ENCODE data around the gene ADGRG2. TPM values are rescaled to one million over a fixed set of nuclear protein-coding genes. Genes with fewer than 3 reads are reported as not detected.
"Not testable (repeated sequence)": the region's sequence is repeated elsewhere in the genome, so short reads cannot be mapped to it uniquely, and the experiment has no call there.

The ADGRG2 gene
- polyA plus RNA-seq, 3 donors, result not detected

DNA sequence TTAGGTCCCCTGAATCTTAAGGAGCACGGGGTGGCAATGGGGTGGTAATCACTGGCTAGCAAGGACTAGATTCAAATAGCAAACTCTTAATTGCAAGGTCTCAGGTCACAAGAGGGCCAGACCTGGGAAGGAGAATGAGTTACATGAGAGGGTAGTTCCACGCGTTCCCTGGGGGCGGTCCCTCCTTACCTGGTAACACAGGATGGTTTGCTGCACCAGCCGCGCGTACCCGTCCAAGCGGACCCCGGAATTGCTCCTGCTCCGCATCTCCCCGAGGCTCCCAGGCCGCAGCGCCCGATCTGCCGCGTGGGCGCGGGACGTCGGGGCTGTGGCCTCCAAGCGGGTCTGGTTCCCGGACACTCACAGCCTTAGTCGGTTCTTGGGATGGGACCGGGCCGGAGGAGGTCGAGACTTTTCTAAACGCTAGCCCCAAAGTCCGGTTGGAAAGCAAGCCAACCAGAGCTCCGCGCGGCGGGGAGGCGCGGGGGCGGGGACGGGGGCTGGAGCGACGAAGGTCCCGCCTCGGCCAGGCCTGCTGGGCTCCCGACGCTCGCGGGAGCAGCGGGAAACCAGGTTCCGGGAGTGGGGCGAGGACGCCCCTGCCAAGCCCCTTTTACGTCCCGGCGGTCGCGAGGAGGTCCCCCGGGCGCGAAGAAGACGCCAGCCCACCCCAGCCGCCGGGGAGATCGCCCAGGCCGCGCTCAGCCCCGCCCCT, 138.4 kb downstream of the ADGRG2 start, which contains the start of gene PHKA2:
Gene PHKA2 (minus strand): TSS at position 449 of the 715 bp plus-strand sequence. CDS start 182 bp downstream, at position 267.
- H3K4me3 Mint-ChIP-seq, result peak within 1 kb of the TSS; percentile 81 to 90
- H3K27ac Mint-ChIP-seq, result peak within 1 kb of the TSS; percentile 87 to 94 (median 90)
- H3K9me3 ChIP-seq (replicated peaks in 1 of 2; ENCODE audit: control insufficient read depth in 1 of 2, insufficient read depth in 1 of 2, low read length in 2 of 2), result peaks cover 0 to 5% of the 10 kb centered on the region in 2 donors
- peaks cover 0 to 11% (median 4%) of the 10 kb centered on the region in 7 donors for H3K9me3 Mint-ChIP-seq
- peak within 1 kb of the TSS; percentile 84 for H3K4me2 ChIP-seq (replicated peaks; ENCODE audit: extremely low read depth, low read length, poor library complexity, severe bottlenecking)
- peaks cover 0 to 18% (median 3%) of the 10 kb centered on the region in 3 donors for H3K27me3 Mint-ChIP-seq (ENCODE audit: low read depth in 3 of 3)
- intact Hi-C loops (cut with micrococcal nuclease), result loop anchor here in 1 of 2 donors (10.0 kb wide), 1 partner anchor 49 kb away; no protein-coding TSS in a partner anchor
- peak within 1 kb of the TSS; percentile 58 to 84 (median 78) for H3K4me3 ChIP-seq (replicated peaks in 1 of 3; ENCODE audit: low read depth in 2 of 3, low read length in 3 of 3)
- DNase-seq, result peak; percentile 8 to 36 (median 13)
- under 1% methylated on average over 28 of the region's 64 CpGs for WGBS (ENCODE audit: insufficient coverage)
- H2AFZ ChIP-seq (ENCODE audit: insufficient read depth, low read depth, low read length, poor library complexity, severe bottlenecking), result peak within 1 kb of the TSS; percentile 74
- TF ChIP-seq, protein P1, sequence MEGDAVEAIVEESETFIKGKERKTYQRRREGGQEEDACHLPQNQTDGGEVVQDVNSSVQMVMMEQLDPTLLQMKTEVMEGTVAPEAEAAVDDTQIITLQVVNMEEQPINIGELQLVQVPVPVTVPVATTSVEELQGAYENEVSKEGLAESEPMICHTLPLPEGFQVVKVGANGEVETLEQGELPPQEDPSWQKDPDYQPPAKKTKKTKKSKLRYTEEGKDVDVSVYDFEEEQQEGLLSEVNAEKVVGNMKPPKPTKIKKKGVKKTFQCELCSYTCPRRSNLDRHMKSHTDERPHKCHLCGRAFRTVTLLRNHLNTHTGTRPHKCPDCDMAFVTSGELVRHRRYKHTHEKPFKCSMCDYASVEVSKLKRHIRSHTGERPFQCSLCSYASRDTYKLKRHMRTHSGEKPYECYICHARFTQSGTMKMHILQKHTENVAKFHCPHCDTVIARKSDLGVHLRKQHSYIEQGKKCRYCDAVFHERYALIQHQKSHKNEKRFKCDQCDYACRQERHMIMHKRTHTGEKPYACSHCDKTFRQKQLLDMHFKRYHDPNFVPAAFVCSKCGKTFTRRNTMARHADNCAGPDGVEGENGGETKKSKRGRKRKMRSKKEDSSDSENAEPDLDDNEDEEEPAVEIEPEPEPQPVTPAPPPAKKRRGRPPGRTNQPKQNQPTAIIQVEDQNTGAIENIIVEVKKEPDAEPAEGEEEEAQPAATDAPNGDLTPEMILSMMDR (IDR thresholded peaks at IDR 0.05), result no peak
- peaks cover 28% of the 10 kb centered on the region for H3K4me1 Mint-ChIP-seq
- H3K27ac ChIP-seq (ENCODE audit: low read depth in 1 of 2, low read length in 2 of 2), result peak within 1 kb of the TSS; percentile 86 to 92
- H3K79me2 ChIP-seq (ENCODE audit: insufficient read depth, low read length), result peaks cover 52% of the 10 kb centered on the region
- H3K4me1 ChIP-seq (ENCODE audit: control insufficient read depth in 1 of 2, insufficient read depth in 2 of 2, low read length in 2 of 2), result peaks cover 18 to 23% of the 10 kb centered on the region in 2 donors
- H3K36me3 Mint-ChIP-seq, result peaks cover 0 to 3% of the 10 kb centered on the region in 2 donors
- H3K36me3 ChIP-seq (replicated peaks in 1 of 2; ENCODE audit: control insufficient read depth in 1 of 2, insufficient read depth in 2 of 2, low read length in 2 of 2), result no peaks in the 10 kb centered on the region
- peak within 1 kb of the TSS; percentile 76 for H3K9ac ChIP-seq (ENCODE audit: insufficient read depth, low read length, poor library complexity, severe bottlenecking)
- peaks cover 0 to 5% of the 10 kb centered on the region in 2 donors for H3K27me3 ChIP-seq (ENCODE audit: control insufficient read depth in 2 of 2, insufficient read depth in 2 of 2, low read length in 2 of 2)
- H4K20me1 ChIP-seq (ENCODE audit: insufficient read depth, low read length), result peaks cover 8% of the 10 kb centered on the region

DNA sequence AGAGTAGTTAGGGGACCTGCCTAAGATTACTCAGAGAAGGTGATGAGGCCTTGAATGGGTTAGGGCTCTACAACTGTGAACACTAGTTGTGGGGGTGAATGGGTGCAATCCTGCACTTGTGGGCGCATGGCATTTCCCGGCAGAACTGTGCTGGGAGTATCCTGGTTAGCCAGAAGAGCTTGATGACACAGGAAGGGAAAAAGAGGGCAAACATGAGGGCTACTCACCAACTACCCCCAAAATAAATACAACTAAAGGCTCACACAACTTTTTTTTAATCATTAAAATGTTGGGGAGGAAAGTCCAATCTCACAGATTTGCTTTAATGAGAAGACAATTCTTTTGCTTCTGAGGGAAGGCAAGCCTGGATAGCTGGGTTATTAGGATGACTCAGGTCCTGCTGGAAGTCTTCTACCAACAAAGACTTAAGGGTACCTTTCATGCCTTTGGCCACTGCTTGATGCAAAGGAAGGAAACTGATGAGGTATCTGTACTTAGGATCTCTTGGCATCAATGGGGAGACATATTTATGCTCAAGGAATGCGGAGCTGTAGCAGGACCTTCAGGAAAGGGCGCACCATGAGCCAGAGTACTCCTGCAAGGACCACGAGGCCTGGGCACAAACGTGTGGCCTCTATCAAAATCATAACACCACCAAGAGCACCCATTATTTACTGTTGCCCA, 141.0 kb downstream of the ADGRG2 start:
- H3K27ac Mint-ChIP-seq, result peak overlapping the region in 2 of 7 donors; percentile 23 to 48
- Histone ChIP-seq H3K4me1 (ENCODE audit: control insufficient read depth in 1 of 2, insufficient read depth in 2 of 2, low read length in 2 of 2) (peaks cover 18 to 23% of the 10 kb centered on the region in 2 donors), H2AFZ (ENCODE audit: insufficient read depth, low read depth, low read length, poor library complexity, severe bottlenecking) (no peak overlapping the region), H3K4me3 (replicated peaks in 1 of 3; ENCODE audit: low read depth in 2 of 3, low read length in 3 of 3) (no peak overlapping the region), H4K20me1 (ENCODE audit: insufficient read depth, low read length) (peaks cover 8% of the 10 kb centered on the region), H3K9me3 (replicated peaks in 1 of 2; ENCODE audit: control insufficient read depth in 1 of 2, insufficient read depth in 1 of 2, low read length in 2 of 2) (peaks cover 0 to 5% of the 10 kb centered on the region in 2 donors), H3K27me3 (ENCODE audit: control insufficient read depth in 2 of 2, insufficient read depth in 2 of 2, low read length in 2 of 2) (peaks cover 0 to 5% of the 10 kb centered on the region in 2 donors), H3K36me3 (replicated peaks in 1 of 2; ENCODE audit: control insufficient read depth in 1 of 2, insufficient read depth in 2 of 2, low read length in 2 of 2) (no peaks in the 10 kb centered on the region), H3K79me2 (ENCODE audit: insufficient read depth, low read length) (peaks cover 61% of the 10 kb centered on the region), H3K4me2 (replicated peaks; ENCODE audit: extremely low read depth, low read length, poor library complexity, severe bottlenecking) (no peak overlapping the region), H3K27ac (ENCODE audit: low read depth in 1 of 2, low read length in 2 of 2) (no peak overlapping the region), H3K9ac (ENCODE audit: insufficient read depth, low read length, poor library complexity, severe bottlenecking) (no peak overlapping the region)
- TF ChIP-seq, protein P1 (IDR thresholded peaks at IDR 0.05), result no peak
- intact Hi-C loops (cut with micrococcal nuclease), result loop anchor here in 1 of 2 donors (10.0 kb wide), 1 partner anchor 46 kb away; no protein-coding TSS in a partner anchor
- peaks cover 0 to 11% (median 4%) of the 10 kb centered on the region in 7 donors for H3K9me3 Mint-ChIP-seq
- no peak overlapping the region for H3K4me3 Mint-ChIP-seq
- H3K4me1 Mint-ChIP-seq, result peaks cover 28% of the 10 kb centered on the region
- DNase-seq, result no peak
- H3K27me3 Mint-ChIP-seq (ENCODE audit: low read depth in 3 of 3), result peaks cover 0 to 18% (median 3%) of the 10 kb centered on the region in 3 donors
- 100% methylated on average over 1 of the region's 6 CpGs for WGBS (ENCODE audit: insufficient coverage)
- peaks cover 0 to 2% of the 10 kb centered on the region in 2 donors for H3K36me3 Mint-ChIP-seq

DNA sequence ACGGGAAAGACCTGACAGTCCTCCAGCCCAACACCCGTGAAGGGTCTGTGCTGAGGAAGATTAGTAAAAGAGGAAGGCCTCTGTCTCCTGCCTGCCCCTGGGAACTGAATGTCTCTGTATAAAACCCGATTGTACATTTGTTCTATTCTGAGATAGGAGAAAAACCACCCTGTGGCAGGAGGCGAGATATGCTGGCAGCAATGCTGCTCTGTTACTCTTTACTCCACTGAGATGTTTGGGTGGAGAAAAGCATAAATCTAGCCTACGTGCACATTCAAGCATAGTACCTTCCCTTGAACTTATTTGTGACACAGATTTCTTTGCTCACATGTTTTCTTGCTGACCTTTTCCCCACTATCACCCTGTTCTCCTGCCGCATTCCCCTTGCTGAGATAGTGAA, 142.0 kb downstream of the ADGRG2 start:
- Histone ChIP-seq H3K79me2 (ENCODE audit: insufficient read depth, low read length) (peaks cover 61% of the 10 kb centered on the region), H3K4me1 (ENCODE audit: control insufficient read depth in 1 of 2, insufficient read depth in 2 of 2, low read length in 2 of 2) (peaks cover 16 to 19% of the 10 kb centered on the region in 2 donors)
- not testable (repeated sequence) for H4K20me1 ChIP-seq (ENCODE audit: insufficient read depth, low read length); H3K36me3 Mint-ChIP-seq; H3K4me3 Mint-ChIP-seq; H3K27me3 ChIP-seq (ENCODE audit: control insufficient read depth in 2 of 2, insufficient read depth in 2 of 2, low read length in 2 of 2); H3K27ac ChIP-seq (ENCODE audit: low read depth in 1 of 2, low read length in 2 of 2); H3K4me2 ChIP-seq (replicated peaks; ENCODE audit: extremely low read depth, low read length, poor library complexity, severe bottlenecking); H3K4me3 ChIP-seq (replicated peaks in 1 of 3; ENCODE audit: low read depth in 2 of 3, low read length in 3 of 3); DNase-seq; H2AFZ ChIP-seq (ENCODE audit: insufficient read depth, low read depth, low read length, poor library complexity, severe bottlenecking); H3K9ac ChIP-seq (ENCODE audit: insufficient read depth, low read length, poor library complexity, severe bottlenecking); H3K36me3 ChIP-seq (replicated peaks in 1 of 2; ENCODE audit: control insufficient read depth in 1 of 2, insufficient read depth in 2 of 2, low read length in 2 of 2); H3K9me3 ChIP-seq (replicated peaks in 1 of 2; ENCODE audit: control insufficient read depth in 1 of 2, insufficient read depth in 1 of 2, low read length in 2 of 2)
- H3K4me1 Mint-ChIP-seq, result peaks cover 24% of the 10 kb centered on the region
- H3K9me3 Mint-ChIP-seq, result peaks cover 0 to 11% (median 4%) of the 10 kb centered on the region in 7 donors
- intact Hi-C loops (cut with micrococcal nuclease), result loop anchor here in 1 of 2 donors (10.0 kb wide), 1 partner anchor 45 kb away; no protein-coding TSS in a partner anchor
- peak overlapping the region in 2 of 7 donors; percentile 17 to 26 for H3K27ac Mint-ChIP-seq
- H3K27me3 Mint-ChIP-seq (ENCODE audit: low read depth in 3 of 3), result peaks cover 0 to 17% (median 3%) of the 10 kb centered on the region in 3 donors
- no CpG with 5 or more reads among the region's 6 CpGs for WGBS (ENCODE audit: insufficient coverage)

Measured in CD14-positive monocyte (primary cell).